ENCODE data around the gene RELL1. TPM values are rescaled to one million over a fixed set of nuclear protein-coding genes. Genes with fewer than 3 reads are reported as not detected.

Gene RELL1
- polyA plus RNA-seq, 1 of the 3 experiments (the other 2 are of a cell fraction), result 4.5 TPM

DNA sequence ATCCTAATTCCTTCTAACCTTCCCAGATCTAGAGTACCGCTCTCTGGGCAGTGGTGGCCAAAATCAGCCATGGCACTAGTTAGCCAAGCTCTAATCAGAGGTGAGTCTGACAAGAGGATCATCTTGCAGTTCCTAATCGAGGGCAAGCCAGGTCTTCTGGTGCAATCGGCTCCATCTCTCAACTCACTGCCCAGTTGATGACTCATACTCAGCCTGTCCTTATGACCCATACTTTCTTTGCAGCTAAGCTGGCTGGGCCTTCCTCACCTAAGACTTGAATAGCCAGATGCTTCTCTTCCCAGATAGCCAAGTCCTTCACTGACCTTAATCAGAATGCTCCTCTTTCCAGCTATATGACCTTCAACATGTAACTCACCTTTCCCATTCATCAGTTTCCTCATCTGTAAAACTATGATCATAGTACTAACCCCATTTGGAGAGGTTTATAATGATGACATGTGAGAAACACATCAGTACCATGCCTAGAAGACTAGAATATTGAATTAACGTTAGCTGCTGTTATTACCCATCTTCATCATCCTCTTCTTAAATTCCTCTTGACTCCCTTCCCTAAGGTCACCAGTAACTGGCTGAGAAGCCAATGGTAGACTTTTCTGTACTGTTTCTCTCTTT is 57.1 kb downstream of the RELL1 start:
- no peaks in the 10 kb centered on the region for H4K20me1 ChIP-seq (ENCODE audit: insufficient read depth)
- ChIA-PET POLR2A (no interaction called here), CTCF (no interaction called here)
- H3F3A ChIP-seq (replicated peaks; ENCODE audit: insufficient read depth), result no peaks in the 10 kb centered on the region
- H3K27me3 ChIP-seq (ENCODE audit: insufficient read depth), result no peaks in the 10 kb centered on the region
- H3K27ac ChIP-seq (ENCODE audit: low read depth in 2 of 2, low read length in 1 of 2), result peak overlapping the region in 1 of 2 experiments; percentile 10; a peak in 1 of 4 replicates
- no peaks in the 10 kb centered on the region for H3K9me3 ChIP-seq
- H3K4me1 ChIP-seq (ENCODE audit: control insufficient read depth in 1 of 2, insufficient read depth in 2 of 2, low read depth in 1 of 2, low read length in 1 of 2), result peaks cover 0 to 3% of the 10 kb centered on the region in 2 experiments; a peak in 2 of 4 replicates
- H3K4me2 ChIP-seq, result 0 out of 2 replicates have a peak overlapping the region, but pooled peaks have one; percentile 26
- no peak overlapping the region for H3K4me3 ChIP-seq (ENCODE audit: low read depth in 2 of 2, low read length in 1 of 2)
- no peaks in the 10 kb centered on the region for H3K79me2 ChIP-seq (ENCODE audit: insufficient read depth)
- peaks cover 0 to 3% of the 10 kb centered on the region in 2 experiments for H3K36me3 ChIP-seq (replicated peaks in 1 of 2; ENCODE audit: control insufficient read depth in 1 of 2, insufficient read depth in 2 of 2, low read length in 1 of 2)
- no peak overlapping the region for H3K9ac ChIP-seq
- TF ChIP-seq EP300 (IDR thresholded peaks at IDR 0.05; ENCODE audit: borderline replicate concordance in 1 of 2, low read depth in 1 of 2, low read length in 1 of 2) (peak in 1 of 2 experiments; percentile 18; a peak in 1 of 4 replicates), GABPA (IDR thresholded peaks at IDR 0.05; ENCODE audit: low read depth) (no peak), NRF1 (IDR thresholded peaks at IDR 0.05; ENCODE audit: low read depth, low read length) (no peak), RXRA (IDR thresholded peaks at IDR 0.05; ENCODE audit: borderline replicate concordance, low read depth) (peak; percentile 51; the same call in 1 of the 2 replicates), FOSL2 (IDR thresholded peaks at IDR 0.05; ENCODE audit: borderline replicate concordance, low read depth) (peak; percentile 88), NFIC (IDR thresholded peaks at IDR 0.05; ENCODE audit: borderline replicate concordance) (0 out of 2 replicates have a peak, but pooled peaks have one; percentile 13), EZH2phosphoT487 (IDR thresholded peaks at IDR 0.05; ENCODE audit: borderline replicate concordance, low read depth) (no peak), POLR2AphosphoS5 (IDR thresholded peaks at IDR 0.05; ENCODE audit: low read depth, low read length) (no peak), FOXJ3 (CRISPR knock-in tag; IDR thresholded peaks at IDR 0.05) (no peak), GATA2 (CRISPR knock-in tag; IDR thresholded peaks at IDR 0.05) (no peak), CHD2 (IDR thresholded peaks at IDR 0.05; ENCODE audit: low read length, partially characterized antibody) (no peak), YY1 (IDR thresholded peaks at IDR 0.05; ENCODE audit: low read depth) (no peak), SIN3A (IDR thresholded peaks at IDR 0.05; ENCODE audit: borderline replicate concordance, low read depth, low read length) (no peak), JUND (IDR thresholded peaks at IDR 0.05) (peak; percentile 81), TCF12 (IDR thresholded peaks at IDR 0.05) (peak; percentile 65)
- TF ChIP-seq, protein P1, sequence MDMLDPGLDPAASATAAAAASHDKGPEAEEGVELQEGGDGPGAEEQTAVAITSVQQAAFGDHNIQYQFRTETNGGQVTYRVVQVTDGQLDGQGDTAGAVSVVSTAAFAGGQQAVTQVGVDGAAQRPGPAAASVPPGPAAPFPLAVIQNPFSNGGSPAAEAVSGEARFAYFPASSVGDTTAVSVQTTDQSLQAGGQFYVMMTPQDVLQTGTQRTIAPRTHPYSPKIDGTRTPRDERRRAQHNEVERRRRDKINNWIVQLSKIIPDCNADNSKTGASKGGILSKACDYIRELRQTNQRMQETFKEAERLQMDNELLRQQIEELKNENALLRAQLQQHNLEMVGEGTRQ (IDR thresholded peaks at IDR 0.05; ENCODE audit: borderline replicate concordance, low read depth, low read length), result no peak
- TF ChIP-seq, protein P2, sequence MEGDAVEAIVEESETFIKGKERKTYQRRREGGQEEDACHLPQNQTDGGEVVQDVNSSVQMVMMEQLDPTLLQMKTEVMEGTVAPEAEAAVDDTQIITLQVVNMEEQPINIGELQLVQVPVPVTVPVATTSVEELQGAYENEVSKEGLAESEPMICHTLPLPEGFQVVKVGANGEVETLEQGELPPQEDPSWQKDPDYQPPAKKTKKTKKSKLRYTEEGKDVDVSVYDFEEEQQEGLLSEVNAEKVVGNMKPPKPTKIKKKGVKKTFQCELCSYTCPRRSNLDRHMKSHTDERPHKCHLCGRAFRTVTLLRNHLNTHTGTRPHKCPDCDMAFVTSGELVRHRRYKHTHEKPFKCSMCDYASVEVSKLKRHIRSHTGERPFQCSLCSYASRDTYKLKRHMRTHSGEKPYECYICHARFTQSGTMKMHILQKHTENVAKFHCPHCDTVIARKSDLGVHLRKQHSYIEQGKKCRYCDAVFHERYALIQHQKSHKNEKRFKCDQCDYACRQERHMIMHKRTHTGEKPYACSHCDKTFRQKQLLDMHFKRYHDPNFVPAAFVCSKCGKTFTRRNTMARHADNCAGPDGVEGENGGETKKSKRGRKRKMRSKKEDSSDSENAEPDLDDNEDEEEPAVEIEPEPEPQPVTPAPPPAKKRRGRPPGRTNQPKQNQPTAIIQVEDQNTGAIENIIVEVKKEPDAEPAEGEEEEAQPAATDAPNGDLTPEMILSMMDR (IDR thresholded peaks at IDR 0.05), result no peak
- TF ChIP-seq, protein P3, sequence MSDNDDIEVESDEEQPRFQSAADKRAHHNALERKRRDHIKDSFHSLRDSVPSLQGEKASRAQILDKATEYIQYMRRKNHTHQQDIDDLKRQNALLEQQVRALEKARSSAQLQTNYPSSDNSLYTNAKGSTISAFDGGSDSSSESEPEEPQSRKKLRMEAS (IDR thresholded peaks at IDR 0.05; ENCODE audit: low read depth), result no peak
- TF ChIP-seq, protein P4, sequence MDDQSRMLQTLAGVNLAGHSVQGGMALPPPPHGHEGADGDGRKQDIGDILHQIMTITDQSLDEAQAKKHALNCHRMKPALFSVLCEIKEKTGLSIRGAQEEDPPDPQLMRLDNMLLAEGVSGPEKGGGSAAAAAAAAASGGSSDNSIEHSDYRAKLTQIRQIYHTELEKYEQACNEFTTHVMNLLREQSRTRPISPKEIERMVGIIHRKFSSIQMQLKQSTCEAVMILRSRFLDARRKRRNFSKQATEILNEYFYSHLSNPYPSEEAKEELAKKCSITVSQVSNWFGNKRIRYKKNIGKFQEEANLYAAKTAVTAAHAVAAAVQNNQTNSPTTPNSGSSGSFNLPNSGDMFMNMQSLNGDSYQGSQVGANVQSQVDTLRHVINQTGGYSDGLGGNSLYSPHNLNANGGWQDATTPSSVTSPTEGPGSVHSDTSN (IDR thresholded peaks at IDR 0.05), result peak; percentile 29; the same call in 1 of the 2 replicates
- TF ChIP-seq, protein P5, sequence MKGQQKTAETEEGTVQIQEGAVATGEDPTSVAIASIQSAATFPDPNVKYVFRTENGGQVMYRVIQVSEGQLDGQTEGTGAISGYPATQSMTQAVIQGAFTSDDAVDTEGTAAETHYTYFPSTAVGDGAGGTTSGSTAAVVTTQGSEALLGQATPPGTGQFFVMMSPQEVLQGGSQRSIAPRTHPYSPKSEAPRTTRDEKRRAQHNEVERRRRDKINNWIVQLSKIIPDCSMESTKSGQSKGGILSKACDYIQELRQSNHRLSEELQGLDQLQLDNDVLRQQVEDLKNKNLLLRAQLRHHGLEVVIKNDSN (IDR thresholded peaks at IDR 0.05; ENCODE audit: borderline replicate concordance, low read depth), result no peak
- TF ChIP-seq, protein P6, sequence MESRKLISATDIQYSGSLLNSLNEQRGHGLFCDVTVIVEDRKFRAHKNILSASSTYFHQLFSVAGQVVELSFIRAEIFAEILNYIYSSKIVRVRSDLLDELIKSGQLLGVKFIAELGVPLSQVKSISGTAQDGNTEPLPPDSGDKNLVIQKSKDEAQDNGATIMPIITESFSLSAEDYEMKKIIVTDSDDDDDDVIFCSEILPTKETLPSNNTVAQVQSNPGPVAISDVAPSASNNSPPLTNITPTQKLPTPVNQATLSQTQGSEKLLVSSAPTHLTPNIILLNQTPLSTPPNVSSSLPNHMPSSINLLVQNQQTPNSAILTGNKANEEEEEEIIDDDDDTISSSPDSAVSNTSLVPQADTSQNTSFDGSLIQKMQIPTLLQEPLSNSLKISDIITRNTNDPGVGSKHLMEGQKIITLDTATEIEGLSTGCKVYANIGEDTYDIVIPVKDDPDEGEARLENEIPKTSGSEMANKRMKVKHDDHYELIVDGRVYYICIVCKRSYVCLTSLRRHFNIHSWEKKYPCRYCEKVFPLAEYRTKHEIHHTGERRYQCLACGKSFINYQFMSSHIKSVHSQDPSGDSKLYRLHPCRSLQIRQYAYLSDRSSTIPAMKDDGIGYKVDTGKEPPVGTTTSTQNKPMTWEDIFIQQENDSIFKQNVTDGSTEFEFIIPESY (IDR thresholded peaks at IDR 0.05; ENCODE audit: borderline replicate concordance, low read depth), result no peak
- 48% methylated on average over 3 of the region's 4 CpGs for WGBS (ENCODE audit: low lambda C conversion rate)
- DNase-seq, result no peak
- no peaks in the 10 kb centered on the region for H3K9me2 ChIP-seq
- no peak overlapping the region for H2AFZ ChIP-seq (ENCODE audit: low read depth)
